Right lobe of liver (tissue), 4 donors: Measurements from ENCODE around the gene MYCBP2.

Experiments
- POLR2A ChIP-seq: fragments of 450-650 bp; IDR thresholded peaks from one replicate; pipeline ENCODE4 v1.6.1; 2017; ENCODE audit warnings: antibody characterized with exemption, mild to moderate bottlenecking
- TF ChIP-seq, protein P1 (sequence below), 4 donors: fragments of 200-600 bp in 3 of 4; fragments of 450-650 bp in 1 of 4; IDR thresholded peaks; one replicate each; pipeline versions ENCODE4 v1.5.1 to v1.8.0; 2016 to 2022; ENCODE audit warnings: antibody characterized with exemption in 4 of 4, mild to moderate bottlenecking in 2 of 4
- donor health status: DM: no; HTN: no; CAD: no.
- donor health status: DM: no; HTN: no; CAD: no.
- donor health status: DM: no; HTN: yes; CAD: no.

DNA sequence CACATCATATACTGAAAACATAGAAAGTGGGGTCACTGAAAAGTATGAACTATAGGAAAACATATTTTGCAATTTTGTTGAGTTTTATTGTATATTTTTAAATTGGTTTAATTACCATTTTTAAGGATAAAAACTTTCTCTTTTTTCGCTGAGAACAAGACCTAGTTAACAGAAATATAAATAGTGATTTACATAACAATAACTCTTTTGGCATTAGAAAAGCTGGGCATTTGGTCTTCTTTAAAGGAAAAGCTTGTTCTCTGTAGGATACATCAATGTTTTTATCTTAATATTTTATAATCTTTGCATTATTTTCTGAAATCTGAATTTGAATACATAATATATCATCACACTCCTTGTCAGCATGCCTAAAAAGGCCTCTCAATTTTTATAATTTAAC is 47.4 kb upstream of the MYCBP2 start:
- TF ChIP-seq, protein P1, sequence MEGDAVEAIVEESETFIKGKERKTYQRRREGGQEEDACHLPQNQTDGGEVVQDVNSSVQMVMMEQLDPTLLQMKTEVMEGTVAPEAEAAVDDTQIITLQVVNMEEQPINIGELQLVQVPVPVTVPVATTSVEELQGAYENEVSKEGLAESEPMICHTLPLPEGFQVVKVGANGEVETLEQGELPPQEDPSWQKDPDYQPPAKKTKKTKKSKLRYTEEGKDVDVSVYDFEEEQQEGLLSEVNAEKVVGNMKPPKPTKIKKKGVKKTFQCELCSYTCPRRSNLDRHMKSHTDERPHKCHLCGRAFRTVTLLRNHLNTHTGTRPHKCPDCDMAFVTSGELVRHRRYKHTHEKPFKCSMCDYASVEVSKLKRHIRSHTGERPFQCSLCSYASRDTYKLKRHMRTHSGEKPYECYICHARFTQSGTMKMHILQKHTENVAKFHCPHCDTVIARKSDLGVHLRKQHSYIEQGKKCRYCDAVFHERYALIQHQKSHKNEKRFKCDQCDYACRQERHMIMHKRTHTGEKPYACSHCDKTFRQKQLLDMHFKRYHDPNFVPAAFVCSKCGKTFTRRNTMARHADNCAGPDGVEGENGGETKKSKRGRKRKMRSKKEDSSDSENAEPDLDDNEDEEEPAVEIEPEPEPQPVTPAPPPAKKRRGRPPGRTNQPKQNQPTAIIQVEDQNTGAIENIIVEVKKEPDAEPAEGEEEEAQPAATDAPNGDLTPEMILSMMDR (IDR thresholded peaks at IDR 0.05), result no peak
- no peak for TF ChIP-seq POLR2A
